GM20000 (cell line): Measurements from ENCODE around the gene LACC1.

Source experiments
- DNase-seq: peaks from one replicate; pipeline ENCODE4 v3.0.0; 2012; ENCODE audit warnings: low spot score
- TF ChIP-seq, protein P1 (sequence below): IDR thresholded peaks from 2 replicates; pipeline ENCODE4 v1.5.1; 2012; ENCODE audit warnings: mild to moderate bottlenecking, control low read depth; ENCODE audit errors: extremely low read depth, missing control alignments

Gene LACC1

GRCh38 chr13:43879755-43880181, at the start of gene LACC1:
LACC1 (plus strand) TSS chr13:43879904; CDS start chr13:43880986, 1,082 bp downstream.
- no peak for DNase-seq
- TF ChIP-seq, protein P1, sequence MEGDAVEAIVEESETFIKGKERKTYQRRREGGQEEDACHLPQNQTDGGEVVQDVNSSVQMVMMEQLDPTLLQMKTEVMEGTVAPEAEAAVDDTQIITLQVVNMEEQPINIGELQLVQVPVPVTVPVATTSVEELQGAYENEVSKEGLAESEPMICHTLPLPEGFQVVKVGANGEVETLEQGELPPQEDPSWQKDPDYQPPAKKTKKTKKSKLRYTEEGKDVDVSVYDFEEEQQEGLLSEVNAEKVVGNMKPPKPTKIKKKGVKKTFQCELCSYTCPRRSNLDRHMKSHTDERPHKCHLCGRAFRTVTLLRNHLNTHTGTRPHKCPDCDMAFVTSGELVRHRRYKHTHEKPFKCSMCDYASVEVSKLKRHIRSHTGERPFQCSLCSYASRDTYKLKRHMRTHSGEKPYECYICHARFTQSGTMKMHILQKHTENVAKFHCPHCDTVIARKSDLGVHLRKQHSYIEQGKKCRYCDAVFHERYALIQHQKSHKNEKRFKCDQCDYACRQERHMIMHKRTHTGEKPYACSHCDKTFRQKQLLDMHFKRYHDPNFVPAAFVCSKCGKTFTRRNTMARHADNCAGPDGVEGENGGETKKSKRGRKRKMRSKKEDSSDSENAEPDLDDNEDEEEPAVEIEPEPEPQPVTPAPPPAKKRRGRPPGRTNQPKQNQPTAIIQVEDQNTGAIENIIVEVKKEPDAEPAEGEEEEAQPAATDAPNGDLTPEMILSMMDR, result no peak

GRCh38 chr13:43830497-43830881, 49.2 kb upstream of the LACC1 start:
- DNase-seq, result no peak
- TF ChIP-seq, protein P1, result no peak

- TF ChIP-seq, protein P1, result no peak
- DNase-seq, result no peak
These were observed 48.6 kb upstream of the LACC1 start for GRCh38 chr13:43831088-43831487.

- no peak for DNase-seq
- TF ChIP-seq, protein P1, result no peak
These were observed 44.0 kb upstream of the LACC1 start for GRCh38 chr13:43835701-43836100.

- TF ChIP-seq, protein P1, result no peak
- DNase-seq, result no peak
These were observed 40.8 kb upstream of the LACC1 start for GRCh38 chr13:43838909-43839308.

GRCh38 chr13:43846496-43847158, 33.1 kb upstream of the LACC1 start:
- DNase-seq, result no peak
- TF ChIP-seq, protein P1, result no peak

DNA sequence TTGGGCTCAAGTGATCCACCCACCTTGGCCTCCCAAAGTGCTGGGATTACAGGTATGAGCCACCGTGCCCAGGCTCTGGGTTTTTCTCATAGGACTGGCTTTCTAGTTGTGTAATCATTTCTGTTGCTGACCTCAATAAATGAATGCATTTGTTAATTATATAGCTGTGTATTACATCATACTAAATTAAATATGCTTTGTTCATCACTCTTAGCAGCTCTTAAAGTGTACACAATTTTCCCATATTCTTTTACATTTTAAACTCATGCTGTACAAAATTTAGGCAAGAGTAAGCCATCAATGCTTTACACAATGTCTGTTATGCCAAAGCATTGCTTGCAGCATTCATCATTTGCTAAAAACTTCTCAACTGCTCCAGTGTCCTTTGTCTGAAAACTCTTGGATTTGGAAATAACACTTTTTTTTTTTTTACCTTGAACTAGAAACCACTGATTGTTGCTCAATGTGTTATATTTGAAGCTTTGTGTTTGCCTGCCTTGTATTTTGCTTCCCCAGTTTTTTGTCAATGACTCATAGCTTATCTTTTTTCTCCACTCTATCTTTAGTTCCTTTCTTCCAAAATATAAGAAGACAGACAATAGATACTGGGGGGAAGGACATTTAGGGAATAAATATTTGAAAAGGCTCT, 31.6 kb upstream of the LACC1 start:
- TF ChIP-seq, protein P1, result no peak

More for the DNA sequence above, 31.6 kb upstream of the LACC1 start:
- no peak for DNase-seq
